Chondrocyte (in vitro differentiated cells): Measurements from ENCODE around the gene PRDM10. TPM values are rescaled to one million over a fixed set of nuclear protein-coding genes. Genes with fewer than 3 reads are reported as not detected.
"Not testable (repeated sequence)": the region's sequence is repeated elsewhere in the genome, so short reads cannot be mapped to it uniquely, and the experiment has no call there.

Experiments
- DNase-seq: peaks from one replicate; pipeline ENCODE4 v3.0.0; 2021; ENCODE audit warnings: mixed read lengths, low spot score
- H3K27ac Mint-ChIP-seq: one replicate; pipeline ENCODE4 v1.8.0; 2021; ENCODE audit warnings: mild to moderate bottlenecking, moderate library complexity, mixed read lengths; ENCODE audit not compliant: unreplicated experiment
- H3K27me3 Mint-ChIP-seq: 2 replicates; pipeline ENCODE4 v1.8.0; 2021; ENCODE audit warnings: low read depth, mixed read lengths
- H3K36me3 Mint-ChIP-seq: 2 replicates; pipeline ENCODE4 v1.8.0; 2021; ENCODE audit warnings: low read depth, mixed read lengths
- H3K4me1 Mint-ChIP-seq: 2 replicates; pipeline ENCODE4 v1.8.0; 2021; ENCODE audit warnings: low read depth, mild to moderate bottlenecking, mixed read lengths
- H3K4me3 Mint-ChIP-seq: one replicate; pipeline ENCODE4 v1.8.0; 2021; ENCODE audit warnings: mild to moderate bottlenecking, moderate library complexity, mixed read lengths; ENCODE audit not compliant: unreplicated experiment
- H3K9me3 Mint-ChIP-seq: 2 replicates; pipeline ENCODE4 v1.8.0; 2021; ENCODE audit warnings: low read depth, mixed read lengths
- total RNA-seq: library from RNA; stranded (reverse); gene quantifications from 3 replicates; pipeline ENCODE4 v1.2.1, GENCODE V29; 2021
- TF ChIP-seq, protein P1 (sequence below): fragments of 200-600 bp; sonication (generic); IDR thresholded peaks from 2 replicates; pipeline ENCODE4 v1.5.0; 2021; ENCODE audit warnings: antibody characterized with exemption, mild to moderate bottlenecking, moderate library complexity

PRDM10 gene
- total RNA-seq, 1 donor from 2014 or later = 8.2 TPM

DNA sequence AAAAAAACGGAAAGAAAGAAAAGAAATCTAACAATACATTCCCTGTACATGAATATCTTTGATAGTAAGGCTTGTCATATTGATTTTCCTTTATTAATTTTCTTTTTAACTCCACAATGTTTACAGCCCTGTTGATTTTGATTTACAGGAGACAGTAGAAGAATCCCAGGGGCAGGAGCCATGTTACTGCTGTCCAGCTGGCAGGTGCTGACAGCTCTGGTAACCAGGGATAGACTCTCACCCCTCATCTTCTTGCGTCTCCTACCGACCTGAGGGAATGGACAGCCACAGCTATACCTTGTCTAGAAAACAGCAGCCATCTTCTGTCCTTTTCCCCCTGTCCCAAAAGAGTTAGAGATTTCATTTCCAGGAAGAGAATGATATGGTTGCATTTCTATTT is 37.4 kb downstream of the PRDM10 start:
- TF ChIP-seq, protein P1, sequence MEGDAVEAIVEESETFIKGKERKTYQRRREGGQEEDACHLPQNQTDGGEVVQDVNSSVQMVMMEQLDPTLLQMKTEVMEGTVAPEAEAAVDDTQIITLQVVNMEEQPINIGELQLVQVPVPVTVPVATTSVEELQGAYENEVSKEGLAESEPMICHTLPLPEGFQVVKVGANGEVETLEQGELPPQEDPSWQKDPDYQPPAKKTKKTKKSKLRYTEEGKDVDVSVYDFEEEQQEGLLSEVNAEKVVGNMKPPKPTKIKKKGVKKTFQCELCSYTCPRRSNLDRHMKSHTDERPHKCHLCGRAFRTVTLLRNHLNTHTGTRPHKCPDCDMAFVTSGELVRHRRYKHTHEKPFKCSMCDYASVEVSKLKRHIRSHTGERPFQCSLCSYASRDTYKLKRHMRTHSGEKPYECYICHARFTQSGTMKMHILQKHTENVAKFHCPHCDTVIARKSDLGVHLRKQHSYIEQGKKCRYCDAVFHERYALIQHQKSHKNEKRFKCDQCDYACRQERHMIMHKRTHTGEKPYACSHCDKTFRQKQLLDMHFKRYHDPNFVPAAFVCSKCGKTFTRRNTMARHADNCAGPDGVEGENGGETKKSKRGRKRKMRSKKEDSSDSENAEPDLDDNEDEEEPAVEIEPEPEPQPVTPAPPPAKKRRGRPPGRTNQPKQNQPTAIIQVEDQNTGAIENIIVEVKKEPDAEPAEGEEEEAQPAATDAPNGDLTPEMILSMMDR = no peak
- no peak for DNase-seq
- Mint-ChIP-seq H3K36me3 (peaks cover 2% of the 10 kb centered on the region), H3K27ac (no peak overlapping the region), H3K4me3 (no peak overlapping the region), H3K4me1 (peaks cover 16% of the 10 kb centered on the region), H3K27me3 (no peaks in the 10 kb centered on the region), H3K9me3 (no peaks in the 10 kb centered on the region)

DNA sequence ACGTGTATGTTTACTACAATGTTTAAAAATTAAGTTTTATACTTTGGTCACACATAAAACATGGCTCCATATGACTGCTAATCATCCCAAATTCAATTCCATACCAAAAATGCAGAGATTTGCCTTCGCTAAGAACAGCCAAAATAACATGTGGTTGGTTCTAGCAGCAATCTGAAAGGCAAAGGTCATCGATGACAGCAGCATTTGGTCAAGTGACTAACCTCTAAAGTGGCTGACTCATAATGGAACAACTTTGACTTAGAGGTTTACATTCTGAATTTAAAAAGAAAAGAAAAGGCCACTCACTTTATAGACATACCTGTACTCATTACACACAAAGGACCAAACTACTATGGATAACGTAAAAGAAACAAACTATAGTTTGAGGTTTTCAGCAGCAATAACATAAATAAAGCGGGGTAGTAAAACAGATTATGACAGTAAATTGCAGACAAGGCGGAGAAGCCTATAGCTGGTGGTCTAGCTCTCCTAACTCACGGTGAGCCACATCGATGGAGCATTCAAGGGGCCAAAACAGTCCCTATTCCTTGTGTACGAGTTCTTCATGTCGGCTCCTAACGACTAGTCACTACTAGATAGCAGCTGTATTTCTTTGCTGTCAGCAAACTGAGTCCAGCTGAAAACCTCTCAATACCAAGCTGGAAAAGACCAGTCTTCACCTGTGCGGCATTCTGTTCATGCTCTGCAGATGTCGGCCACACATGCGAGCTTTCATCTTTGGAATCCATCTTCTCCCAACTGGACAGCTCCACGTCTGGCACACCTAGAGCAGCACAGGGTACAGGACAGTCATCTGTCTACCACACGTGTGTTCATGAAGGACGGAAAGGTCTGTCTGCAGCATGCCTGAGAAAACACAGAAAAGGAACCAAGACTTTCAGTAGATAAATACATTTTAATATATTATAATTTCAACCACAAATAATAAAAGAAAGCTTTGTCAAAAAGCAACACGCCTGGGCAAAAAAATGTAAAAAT is 42.1 kb downstream of the PRDM10 start:
- peaks cover 6% of the 10 kb centered on the region for H3K36me3 Mint-ChIP-seq
- no peak for DNase-seq

DNA sequence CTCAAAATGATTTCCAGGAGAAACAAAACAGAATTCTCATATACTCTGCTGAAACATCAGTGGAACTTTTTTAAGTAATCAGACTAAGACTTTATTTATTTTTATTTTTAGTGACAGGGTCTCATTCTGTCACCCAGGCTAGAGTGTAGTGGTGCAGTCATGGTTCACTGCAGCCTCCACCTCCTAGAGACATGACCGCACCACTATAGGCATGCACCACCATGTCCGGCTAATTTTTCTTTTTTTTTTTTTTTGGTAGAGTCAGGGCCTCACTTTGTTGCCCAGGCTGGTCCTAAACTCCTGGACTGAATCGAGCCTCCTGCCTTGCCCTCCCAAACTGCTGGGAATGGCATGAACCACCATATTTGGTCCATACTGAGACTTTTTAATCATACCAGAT is 42.9 kb downstream of the PRDM10 start:
- Mint-ChIP-seq H3K27ac (no peak overlapping the region), H3K4me1 (peaks cover 13% of the 10 kb centered on the region), H3K27me3 (no peaks in the 10 kb centered on the region), H3K4me3 (no peak overlapping the region), H3K36me3 (peaks cover 8% of the 10 kb centered on the region), H3K9me3 (no peaks in the 10 kb centered on the region)
- DNase-seq = no peak
- TF ChIP-seq, protein P1 = no peak

More for the DNA sequence above, 42.1 kb downstream of the PRDM10 start:
- peaks cover 13% of the 10 kb centered on the region for H3K4me1 Mint-ChIP-seq
- TF ChIP-seq, protein P1 = no peak
- no peak overlapping the region for H3K4me3 Mint-ChIP-seq
- no peaks in the 10 kb centered on the region for H3K9me3 Mint-ChIP-seq
- H3K27me3 Mint-ChIP-seq = no peaks in the 10 kb centered on the region
- H3K27ac Mint-ChIP-seq = no peak overlapping the region

DNA sequence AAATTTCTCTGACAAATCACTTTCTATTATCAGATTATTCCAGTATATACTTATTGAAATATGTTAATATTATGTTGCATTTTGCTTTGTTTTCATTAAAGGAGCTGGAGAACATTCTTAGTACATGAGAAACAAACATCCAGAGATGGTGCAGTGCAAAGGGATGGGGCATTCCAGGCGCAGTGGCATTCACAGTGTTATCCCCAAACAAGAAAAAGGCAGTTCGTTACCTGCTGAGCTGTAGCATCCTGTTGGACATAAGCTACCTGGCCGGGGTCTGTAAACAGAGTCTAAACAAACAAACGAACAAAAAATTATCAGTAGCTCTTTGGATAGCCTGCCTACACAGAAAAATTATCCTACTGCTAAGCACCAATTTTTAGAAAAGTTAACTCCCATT is 47.4 kb downstream of the PRDM10 start:
- TF ChIP-seq, protein P1 = no peak
- no peak for DNase-seq
- Mint-ChIP-seq H3K27ac (no peak overlapping the region), H3K9me3 (no peaks in the 10 kb centered on the region), H3K27me3 (no peaks in the 10 kb centered on the region), H3K4me3 (no peak overlapping the region), H3K36me3 (peaks cover 8% of the 10 kb centered on the region), H3K4me1 (peaks cover 10% of the 10 kb centered on the region)

DNA sequence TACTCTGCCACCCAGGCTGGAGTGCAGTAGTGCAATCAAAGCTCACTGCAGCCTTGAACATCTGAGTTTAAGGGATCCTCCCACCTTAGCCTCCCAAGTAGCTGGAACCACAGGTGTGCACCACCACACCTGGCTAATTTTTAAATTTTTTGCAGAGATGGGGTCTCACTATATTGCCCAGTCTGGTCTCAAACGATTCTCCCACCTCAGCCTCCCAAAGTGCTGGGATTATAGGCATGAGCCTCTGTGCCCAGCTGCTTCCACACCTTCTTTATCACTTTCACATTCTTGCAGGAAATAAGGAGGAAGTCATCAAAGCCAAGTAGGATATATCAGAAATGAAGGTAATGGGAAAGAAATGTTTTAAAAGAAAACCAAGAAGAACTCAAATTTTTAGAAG is 47.9 kb downstream of the PRDM10 start:
- H3K4me3 Mint-ChIP-seq, H3K4me1 Mint-ChIP-seq, H3K27me3 Mint-ChIP-seq, H3K36me3 Mint-ChIP-seq, H3K27ac Mint-ChIP-seq, H3K9me3 Mint-ChIP-seq, DNase-seq: not testable (repeated sequence)

DNA sequence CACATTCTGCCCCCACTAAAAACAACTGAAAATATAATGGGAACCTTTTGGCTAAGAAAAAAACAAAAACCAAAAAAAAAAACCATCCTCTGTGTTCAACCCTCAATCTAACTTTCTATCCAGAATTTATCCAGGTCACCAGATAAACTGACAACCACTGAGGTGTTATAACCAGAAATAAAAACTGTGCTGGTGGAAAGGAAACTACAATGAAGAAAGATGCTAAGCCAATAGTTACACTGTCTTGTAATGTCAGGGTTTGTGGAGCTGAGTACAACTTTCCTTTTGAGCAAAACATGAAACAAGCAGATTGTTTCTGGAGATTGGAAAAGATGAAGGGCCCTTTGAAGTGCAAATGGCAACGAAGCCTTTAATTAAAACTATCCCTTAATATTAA is 50.8 kb downstream of the PRDM10 start:
- H3K4me1 Mint-ChIP-seq = peaks cover 9% of the 10 kb centered on the region
- no peak overlapping the region for H3K4me3 Mint-ChIP-seq
- no peaks in the 10 kb centered on the region for H3K27me3 Mint-ChIP-seq
- H3K36me3 Mint-ChIP-seq = peaks cover 6% of the 10 kb centered on the region
- no peaks in the 10 kb centered on the region for H3K9me3 Mint-ChIP-seq
- H3K27ac Mint-ChIP-seq = no peak overlapping the region
- TF ChIP-seq, protein P1 = no peak
- DNase-seq = no peak
